K562 (cell line): Measurements from ENCODE around the gene AMBRA1. TPM values are rescaled to one million over a fixed set of nuclear protein-coding genes. Genes with fewer than 3 reads are reported as not detected.

Experiments used
- CREBBP ChIP-seq: IDR thresholded peaks from one replicate; pipeline ENCODE4 v1.6.1; 2012; ENCODE audit warnings: low read depth, mild to moderate bottlenecking, control low read depth, inconsistent platforms, low read length
- DEAF1 ChIP-seq: fragments of 450-650 bp; formaldehyde crosslinking; IDR thresholded peaks from 2 replicates; pipeline ENCODE4 v1.4.0; 2020; ENCODE audit warnings: mild to moderate bottlenecking, moderate library complexity
- GABPB2 ChIP-seq: fragments of 250-450 bp; sonication (Bioruptor Pico); conservative IDR thresholded peaks from 2 replicates; pipeline ENCODE4 v1.5.1; 2021; ENCODE audit warnings: mild to moderate bottlenecking
- GATAD2B ChIP-seq: fragments of 450-650 bp; IDR thresholded peaks from 2 replicates; pipeline ENCODE4 v1.6.1; 2017; ENCODE audit warnings: mild to moderate bottlenecking, borderline replicate concordance
- HDAC1 ChIP-seq, 2 experiments: fragments of 450-650 bp; IDR thresholded peaks; 2 replicates each; pipeline ENCODE4 v1.6.1; 2016 to 2017; ENCODE audit warnings: inconsistent platforms in 1 of 2, mild to moderate bottlenecking in 1 of 2, moderate library complexity in 1 of 2
- KHSRP ChIP-seq: fragments of 450-650 bp; IDR thresholded peaks from 2 replicates; pipeline ENCODE4 v1.6.1; 2017
- NEUROD1 ChIP-seq: fragments of 150-350 bp; IDR thresholded peaks from 2 replicates; pipeline ENCODE4 v1.6.1; 2014; ENCODE audit warnings: borderline replicate concordance, low read length, low read depth; ENCODE audit not compliant: partially characterized antibody
- NFXL1 ChIP-seq: fragments of 450-650 bp; formaldehyde crosslinking; IDR thresholded peaks from 2 replicates; pipeline ENCODE4 v1.4.0; 2021; ENCODE audit warnings: mild to moderate bottlenecking
- NFYB ChIP-seq: IDR thresholded peaks from 2 replicates; pipeline ENCODE4 v1.6.1; 2011; ENCODE audit warnings: mild to moderate bottlenecking, moderate library complexity; ENCODE audit not compliant: insufficient read length; ENCODE audit errors: extremely low read depth
- PRPF4 ChIP-seq: fragments of 200-400 bp; formaldehyde crosslinking; IDR thresholded peaks from one replicate; pipeline ENCODE4 v1.6.1; 2017; ENCODE audit warnings: low read length, low read depth, mild to moderate bottlenecking; ENCODE audit not compliant: insufficient read depth, poor library complexity, severe bottlenecking
- RBFOX2 ChIP-seq: fragments of 200-400 bp; formaldehyde crosslinking; IDR thresholded peaks from 2 replicates; pipeline ENCODE4 v1.6.1; 2017; ENCODE audit warnings: low read depth, mild to moderate bottlenecking, low read length, moderate library complexity
- SAP30 ChIP-seq: fragments of 200-600 bp; sonication (generic); IDR thresholded peaks from 2 replicates; pipeline ENCODE4 v1.6.1; 2012; ENCODE audit warnings: borderline replicate concordance, low read depth, mild to moderate bottlenecking, moderate library complexity, low read length, control low read depth, inconsistent platforms; ENCODE audit not compliant: insufficient read depth, poor library complexity, severe bottlenecking
- TCF3 ChIP-seq: sonication (generic); formaldehyde crosslinking; IDR thresholded peaks from 2 replicates; pipeline ENCODE4 v1.4.0; 2020; ENCODE audit warnings: mild to moderate bottlenecking, missing genetic modification reagents
- XRCC5 ChIP-seq: fragments of 200-400 bp; formaldehyde crosslinking; IDR thresholded peaks from 2 replicates; pipeline ENCODE4 v1.6.1; 2017; ENCODE audit warnings: low read depth, mild to moderate bottlenecking, low read length
- ZBTB2 ChIP-seq: fragments of 450-650 bp; IDR thresholded peaks from 2 replicates; pipeline ENCODE4 v1.6.1; 2016; ENCODE audit warnings: antibody characterized with exemption
- ZFP91 ChIP-seq: sonication (generic); formaldehyde crosslinking; IDR thresholded peaks from 2 replicates; pipeline ENCODE4 v1.8.0; 2022; ENCODE audit warnings: mild to moderate bottlenecking, missing genetic modification reagents
- ZNF184 ChIP-seq: sonication (generic); formaldehyde crosslinking; IDR thresholded peaks from 2 replicates; pipeline ENCODE4 v1.5.0; 2020; ENCODE audit warnings: missing genetic modification reagents
- polyA plus RNA-seq, 8 experiments: library from polyadenylated mRNA; depleted of rRNA in 4 of 8; stranded (reverse) in 5 of 8; unstranded in 3 of 8; fragments of >200 nt; fragmentation: Nextera tagmentation in 2 of 8; fragmentation: Illumina TruSeq in 1 of 8; extraction: Ambion mirVana in 2 of 8; extraction: Trizol in 1 of 8; gene quantifications; 2 replicates each; pipeline versions ENCODE4 v1.2.1 to v1.2.3, GENCODE V29; 2011 to 2014; ENCODE audit warnings: inconsistent platforms in 1 of 8, missing spikeins in 1 of 8
- total RNA-seq, 7 experiments: library from RNA; depleted of rRNA in 6 of 7; stranded (reverse); fragments of >200 nt in 6 of 7; fragmentation: Illumina TruSeq in 2 of 7; extraction: Trizol in 2 of 7; gene quantifications; 2 replicates each; pipeline versions ENCODE4 v1.2.1 to v1.2.3, GENCODE V29; 2011 to 2021; ENCODE audit warnings: low replicate concordance in 1 of 7
- TF ChIP-seq, protein P1 (sequence below): sonication (generic); formaldehyde crosslinking; IDR thresholded peaks from 2 replicates; pipeline ENCODE4 v1.4.0; 2020; ENCODE audit warnings: mild to moderate bottlenecking, missing genetic modification reagents
- TF ChIP-seq, protein P2 (sequence below): sonication (generic); formaldehyde crosslinking; IDR thresholded peaks from 2 replicates; pipeline ENCODE4 v1.8.0; 2022; ENCODE audit warnings: mild to moderate bottlenecking, missing genetic modification reagents

Gene AMBRA1
- total and polyA plus RNA-seq, 9 of the 15 experiments (the other 6 are each of a cell fraction or from before 2014, with no cell fraction given): 0.15 to 24.5 (median 13.0) TPM

- TF ChIP-seq DEAF1 (CRISPR knock-in tag) (peak; percentile 51), NFXL1 (CRISPR knock-in tag) (no peak), KHSRP (no peak), SAP30 (peak; percentile 22), NEUROD1 (no peak), RBFOX2 (peak; percentile 27; the same call in 1 of the 2 replicates), ZNF184 (CRISPR knock-in tag) (no peak), TCF3 (CRISPR knock-in tag) (0 out of 2 replicates have a peak, but pooled peaks have one; percentile 7), ZBTB2 (peak; percentile 32; the same call in 1 of the 2 replicates), HDAC1 (IDR thresholded peaks at IDR 0.05) (0 out of 4 replicates have a peak, but pooled peaks of 1 of the 2 experiments have one; percentile 38), NFYB (no peak), CREBBP (no peak), GATAD2B (no peak), GABPB2 (CRISPR knock-in tag) (no peak), XRCC5 (0 out of 2 replicates have a peak, but pooled peaks have one; percentile 70), PRPF4 (no peak), ZFP91 (CRISPR knock-in tag) (0 out of 2 replicates have a peak, but pooled peaks have one; percentile 18)
- TF ChIP-seq, protein P1, sequence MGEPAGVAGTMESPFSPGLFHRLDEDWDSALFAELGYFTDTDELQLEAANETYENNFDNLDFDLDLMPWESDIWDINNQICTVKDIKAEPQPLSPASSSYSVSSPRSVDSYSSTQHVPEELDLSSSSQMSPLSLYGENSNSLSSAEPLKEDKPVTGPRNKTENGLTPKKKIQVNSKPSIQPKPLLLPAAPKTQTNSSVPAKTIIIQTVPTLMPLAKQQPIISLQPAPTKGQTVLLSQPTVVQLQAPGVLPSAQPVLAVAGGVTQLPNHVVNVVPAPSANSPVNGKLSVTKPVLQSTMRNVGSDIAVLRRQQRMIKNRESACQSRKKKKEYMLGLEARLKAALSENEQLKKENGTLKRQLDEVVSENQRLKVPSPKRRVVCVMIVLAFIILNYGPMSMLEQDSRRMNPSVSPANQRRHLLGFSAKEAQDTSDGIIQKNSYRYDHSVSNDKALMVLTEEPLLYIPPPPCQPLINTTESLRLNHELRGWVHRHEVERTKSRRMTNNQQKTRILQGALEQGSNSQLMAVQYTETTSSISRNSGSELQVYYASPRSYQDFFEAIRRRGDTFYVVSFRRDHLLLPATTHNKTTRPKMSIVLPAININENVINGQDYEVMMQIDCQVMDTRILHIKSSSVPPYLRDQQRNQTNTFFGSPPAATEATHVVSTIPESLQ (CRISPR knock-in tag): 0 out of 2 replicates have a peak, but pooled peaks have one; percentile 62
- TF ChIP-seq, protein P2, sequence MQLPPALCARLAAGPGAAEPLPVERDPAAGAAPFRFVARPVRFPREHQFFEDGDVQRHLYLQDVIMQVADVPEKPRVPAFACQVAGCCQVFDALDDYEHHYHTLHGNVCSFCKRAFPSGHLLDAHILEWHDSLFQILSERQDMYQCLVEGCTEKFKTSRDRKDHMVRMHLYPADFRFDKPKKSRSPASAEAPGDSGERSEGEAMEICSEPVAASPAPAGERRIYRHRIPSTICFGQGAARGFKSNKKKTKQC (CRISPR knock-in tag): peak; percentile 20; the same call in 1 of the 2 replicates
Observed at GRCh38 chr11:46389450-46390330, 204.1 kb downstream of the AMBRA1 start (continued).
